Measurements from ENCODE around the gene MAN2C1.
"Not testable (repeated sequence)": the region's sequence is repeated elsewhere in the genome, so short reads cannot be mapped to it uniquely, and the experiment has no call there.

The MAN2C1 gene

GRCh38 chr15:75367913-75368688 is at the start of gene MAN2C1:
Gene MAN2C1 (minus strand): TSS chr15:75368607. CDS start chr15:75368583, 24 bp downstream.
- peak; percentile 92 for DNase-seq

- no peak for DNase-seq
Measured at GRCh38 chr15:75416584-75416983, 48.2 kb upstream of the MAN2C1 start.

- no peak for DNase-seq
Measured at GRCh38 chr15:75410196-75410595, 41.8 kb upstream of the MAN2C1 start.

GRCh38 chr15:75407083-75407482 is 38.7 kb upstream of the MAN2C1 start:
- no peak for DNase-seq

GRCh38 chr15:75403892-75404291 is 35.5 kb upstream of the MAN2C1 start:
- DNase-seq: no peak

- no peak for DNase-seq
Measured at GRCh38 chr15:75397494-75397893, 29.1 kb upstream of the MAN2C1 start.

GRCh38 chr15:75389791-75390382 is 21.5 kb upstream of the MAN2C1 start:
- no peak for DNase-seq

- not testable (repeated sequence) for DNase-seq
Measured at GRCh38 chr15:75383986-75384385, 15.6 kb upstream of the MAN2C1 start.

- DNase-seq: no peak
Measured at GRCh38 chr15:75380773-75381172, 12.4 kb upstream of the MAN2C1 start.

- no peak for DNase-seq
Measured at GRCh38 chr15:75371901-75372688, 3.7 kb upstream of the MAN2C1 start.

GRCh38 chr15:75371486-75371885 is 3.1 kb upstream of the MAN2C1 start:
- DNase-seq: no peak

- DNase-seq: no peak
Measured at GRCh38 chr15:75369897-75370581, 1.6 kb upstream of the MAN2C1 start.

GRCh38 chr15:75368689-75369239 is 357 bp upstream of the MAN2C1 start:
- no peak for DNase-seq

- no peak for DNase-seq
Measured at GRCh38 chr15:75367406-75367912, 948 bp downstream of the MAN2C1 start.

GRCh38 chr15:75367006-75367405 is 1.4 kb downstream of the MAN2C1 start:
- no peak for DNase-seq

GRCh38 chr15:75366163-75366562 is 2.2 kb downstream of the MAN2C1 start:
- no peak for DNase-seq

GRCh38 chr15:75364881-75365280 is 3.5 kb downstream of the MAN2C1 start:
- no peak for DNase-seq

- DNase-seq: no peak
Measured at GRCh38 chr15:75363786-75364185, 4.6 kb downstream of the MAN2C1 start.

- DNase-seq: no peak
Measured at GRCh38 chr15:75362642-75363249, 5.7 kb downstream of the MAN2C1 start.

- DNase-seq: no peak
Measured at GRCh38 chr15:75361989-75362641, 6.3 kb downstream of the MAN2C1 start.

- no peak for DNase-seq
Measured at GRCh38 chr15:75361361-75361988, 6.9 kb downstream of the MAN2C1 start.

Data from amniotic stem cell (primary cell).